Measurements from ENCODE around the gene NTRK3.

NTRK3 gene

DNA sequence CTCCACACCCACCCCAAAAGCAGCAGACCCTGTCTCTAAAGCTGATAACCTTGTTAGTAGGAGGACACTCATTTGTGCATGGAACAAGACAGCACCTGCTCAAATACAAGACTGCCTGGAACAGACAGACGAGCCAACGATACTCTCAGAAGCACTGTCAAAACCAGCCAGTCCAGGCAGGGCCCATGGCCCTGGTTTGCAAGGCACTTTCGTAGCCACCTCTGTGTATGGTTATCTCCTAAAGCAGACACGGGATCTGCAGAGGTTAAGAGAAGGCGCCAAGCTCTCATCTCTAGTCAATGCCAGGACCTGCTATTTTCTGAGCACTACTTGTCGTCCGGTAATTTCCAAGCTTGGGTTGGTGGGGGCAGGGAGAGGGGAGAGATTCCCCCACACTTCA, 10.5 kb downstream of the NTRK3 start:
- Histone ChIP-seq H3K4me3 (replicated peaks; ENCODE audit: insufficient read depth, low read length) (no peak overlapping the region), H3K27ac (replicated peaks) (no peak overlapping the region), H3K27me3 (ENCODE audit: insufficient read depth, poor library complexity, severe bottlenecking) (no peaks in the 10 kb centered on the region)
- TF ChIP-seq POLR2AphosphoS5 (IDR thresholded peaks at IDR 0.05; ENCODE audit: low read depth) (no peak), GABPA (IDR thresholded peaks at IDR 0.05; ENCODE audit: low read depth) (no peak), REST (IDR thresholded peaks at IDR 0.05; ENCODE audit: insufficient replicate concordance, low read depth) (no peak), SPI1 (IDR thresholded peaks at IDR 0.05; ENCODE audit: borderline replicate concordance, low read depth) (no peak)
- TF ChIP-seq, protein P1, sequence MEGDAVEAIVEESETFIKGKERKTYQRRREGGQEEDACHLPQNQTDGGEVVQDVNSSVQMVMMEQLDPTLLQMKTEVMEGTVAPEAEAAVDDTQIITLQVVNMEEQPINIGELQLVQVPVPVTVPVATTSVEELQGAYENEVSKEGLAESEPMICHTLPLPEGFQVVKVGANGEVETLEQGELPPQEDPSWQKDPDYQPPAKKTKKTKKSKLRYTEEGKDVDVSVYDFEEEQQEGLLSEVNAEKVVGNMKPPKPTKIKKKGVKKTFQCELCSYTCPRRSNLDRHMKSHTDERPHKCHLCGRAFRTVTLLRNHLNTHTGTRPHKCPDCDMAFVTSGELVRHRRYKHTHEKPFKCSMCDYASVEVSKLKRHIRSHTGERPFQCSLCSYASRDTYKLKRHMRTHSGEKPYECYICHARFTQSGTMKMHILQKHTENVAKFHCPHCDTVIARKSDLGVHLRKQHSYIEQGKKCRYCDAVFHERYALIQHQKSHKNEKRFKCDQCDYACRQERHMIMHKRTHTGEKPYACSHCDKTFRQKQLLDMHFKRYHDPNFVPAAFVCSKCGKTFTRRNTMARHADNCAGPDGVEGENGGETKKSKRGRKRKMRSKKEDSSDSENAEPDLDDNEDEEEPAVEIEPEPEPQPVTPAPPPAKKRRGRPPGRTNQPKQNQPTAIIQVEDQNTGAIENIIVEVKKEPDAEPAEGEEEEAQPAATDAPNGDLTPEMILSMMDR (IDR thresholded peaks at IDR 0.05; ENCODE audit: insufficient read depth, low read length): no peak
- no peak for DNase-seq (ENCODE audit: low read depth in 1 of 2, low spot score in 1 of 2)

GRCh38 chr15:88243895-88244787, 12.4 kb downstream of the NTRK3 start:
- peak in 1 of 2 experiments; percentile 28 for DNase-seq (ENCODE audit: low read depth in 1 of 2, low spot score in 1 of 2)
- H3K27ac ChIP-seq (replicated peaks): no peak overlapping the region

More at GRCh38 chr15:88243895-88244787, 12.4 kb downstream of the NTRK3 start:
- no peak for TF ChIP-seq SPI1 (IDR thresholded peaks at IDR 0.05; ENCODE audit: borderline replicate concordance, low read depth)
- TF ChIP-seq POLR2AphosphoS5 (IDR thresholded peaks at IDR 0.05; ENCODE audit: low read depth): no peak
- TF ChIP-seq REST (IDR thresholded peaks at IDR 0.05; ENCODE audit: insufficient replicate concordance, low read depth): no peak
- no peak for TF ChIP-seq GABPA (IDR thresholded peaks at IDR 0.05; ENCODE audit: low read depth)
- TF ChIP-seq, protein P1 (IDR thresholded peaks at IDR 0.05; ENCODE audit: insufficient read depth, low read length): peak; percentile 46
- Histone ChIP-seq H3K27me3 (ENCODE audit: insufficient read depth, poor library complexity, severe bottlenecking) (no peaks in the 10 kb centered on the region), H3K4me3 (replicated peaks; ENCODE audit: insufficient read depth, low read length) (no peak overlapping the region)
